Mesothelial cell of epicardium (in vitro differentiated cells): ENCODE data around the gene FAM241A. TPM values are rescaled to one million over a fixed set of nuclear protein-coding genes. Genes with fewer than 3 reads are reported as not detected.

Experiments
- DNase-seq, 2 experiments: peaks; one replicate each; pipeline ENCODE4 v3.0.0; 2021; ENCODE audit warnings: low spot score in 2 of 2; ENCODE audit not compliant: unreplicated experiment in 2 of 2
- H3K27ac Mint-ChIP-seq: 2 replicates; pipeline ENCODE4 v1.8.0; 2021; ENCODE audit warnings: mixed read lengths
- H3K27me3 Mint-ChIP-seq: 2 replicates; pipeline ENCODE4 v1.8.0; 2021; ENCODE audit warnings: low read depth, mixed read lengths
- H3K36me3 Mint-ChIP-seq: 2 replicates; pipeline ENCODE4 v1.8.0; 2021; ENCODE audit warnings: mixed read lengths
- H3K4me1 Mint-ChIP-seq: 2 replicates; pipeline ENCODE4 v1.8.0; 2021; ENCODE audit warnings: mixed read lengths
- H3K4me3 Mint-ChIP-seq: 2 replicates; pipeline ENCODE4 v1.8.0; 2021; ENCODE audit warnings: mild to moderate bottlenecking, moderate library complexity, mixed read lengths
- H3K9me3 Mint-ChIP-seq: 2 replicates; pipeline ENCODE4 v1.8.0; 2021; ENCODE audit warnings: mixed read lengths
- total RNA-seq: library from RNA; stranded (reverse); gene quantifications from 3 replicates; pipeline ENCODE4 v1.2.1, GENCODE V29; 2021
- TF ChIP-seq, protein P1 (sequence below): fragments of 200-600 bp; sonication (generic); IDR thresholded peaks from one replicate; pipeline ENCODE4 v1.5.0; 2021; ENCODE audit warnings: antibody characterized with exemption; ENCODE audit not compliant: unreplicated experiment

The FAM241A gene
- total RNA-seq, 1 donor from 2014 or later, result 0.20 TPM

DNA sequence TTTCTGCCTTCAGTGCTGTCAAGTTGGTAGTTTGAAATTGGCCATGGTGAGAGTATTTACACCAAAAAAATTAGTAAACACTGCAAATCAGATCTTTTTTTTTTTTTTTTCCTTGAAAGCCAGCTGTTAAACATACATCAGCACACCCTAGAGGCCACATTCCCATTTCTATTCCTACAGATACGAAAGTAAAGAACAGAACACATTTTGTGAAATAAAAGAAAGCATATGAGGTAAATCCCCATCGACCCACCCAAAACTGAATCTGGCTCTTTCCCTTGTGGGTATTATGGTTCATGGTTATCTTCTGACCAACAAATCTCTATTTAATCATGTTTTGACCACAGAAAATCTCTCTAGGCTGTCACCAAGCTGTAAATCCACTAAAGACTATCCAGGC, 44.5 kb downstream of the FAM241A start:
- H3K27ac Mint-ChIP-seq, result no peak overlapping the region
- H3K9me3 Mint-ChIP-seq, result no peaks in the 10 kb centered on the region
- DNase-seq, result no peak
- no peaks in the 10 kb centered on the region for H3K27me3 Mint-ChIP-seq
- peaks cover 4% of the 10 kb centered on the region for H3K4me1 Mint-ChIP-seq
- no peak overlapping the region for H3K4me3 Mint-ChIP-seq
- TF ChIP-seq, protein P1, sequence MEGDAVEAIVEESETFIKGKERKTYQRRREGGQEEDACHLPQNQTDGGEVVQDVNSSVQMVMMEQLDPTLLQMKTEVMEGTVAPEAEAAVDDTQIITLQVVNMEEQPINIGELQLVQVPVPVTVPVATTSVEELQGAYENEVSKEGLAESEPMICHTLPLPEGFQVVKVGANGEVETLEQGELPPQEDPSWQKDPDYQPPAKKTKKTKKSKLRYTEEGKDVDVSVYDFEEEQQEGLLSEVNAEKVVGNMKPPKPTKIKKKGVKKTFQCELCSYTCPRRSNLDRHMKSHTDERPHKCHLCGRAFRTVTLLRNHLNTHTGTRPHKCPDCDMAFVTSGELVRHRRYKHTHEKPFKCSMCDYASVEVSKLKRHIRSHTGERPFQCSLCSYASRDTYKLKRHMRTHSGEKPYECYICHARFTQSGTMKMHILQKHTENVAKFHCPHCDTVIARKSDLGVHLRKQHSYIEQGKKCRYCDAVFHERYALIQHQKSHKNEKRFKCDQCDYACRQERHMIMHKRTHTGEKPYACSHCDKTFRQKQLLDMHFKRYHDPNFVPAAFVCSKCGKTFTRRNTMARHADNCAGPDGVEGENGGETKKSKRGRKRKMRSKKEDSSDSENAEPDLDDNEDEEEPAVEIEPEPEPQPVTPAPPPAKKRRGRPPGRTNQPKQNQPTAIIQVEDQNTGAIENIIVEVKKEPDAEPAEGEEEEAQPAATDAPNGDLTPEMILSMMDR, result no peak
- no peaks in the 10 kb centered on the region for H3K36me3 Mint-ChIP-seq

GRCh38 chr4:112190684-112191083, 45.4 kb downstream of the FAM241A start:
- H3K9me3 Mint-ChIP-seq, result no peaks in the 10 kb centered on the region
- TF ChIP-seq, protein P1, result no peak
- no peaks in the 10 kb centered on the region for H3K27me3 Mint-ChIP-seq
- H3K4me1 Mint-ChIP-seq, result peaks cover 4% of the 10 kb centered on the region
- H3K27ac Mint-ChIP-seq, result no peak overlapping the region
- no peaks in the 10 kb centered on the region for H3K36me3 Mint-ChIP-seq
- no peak for DNase-seq
- no peak overlapping the region for H3K4me3 Mint-ChIP-seq

DNA sequence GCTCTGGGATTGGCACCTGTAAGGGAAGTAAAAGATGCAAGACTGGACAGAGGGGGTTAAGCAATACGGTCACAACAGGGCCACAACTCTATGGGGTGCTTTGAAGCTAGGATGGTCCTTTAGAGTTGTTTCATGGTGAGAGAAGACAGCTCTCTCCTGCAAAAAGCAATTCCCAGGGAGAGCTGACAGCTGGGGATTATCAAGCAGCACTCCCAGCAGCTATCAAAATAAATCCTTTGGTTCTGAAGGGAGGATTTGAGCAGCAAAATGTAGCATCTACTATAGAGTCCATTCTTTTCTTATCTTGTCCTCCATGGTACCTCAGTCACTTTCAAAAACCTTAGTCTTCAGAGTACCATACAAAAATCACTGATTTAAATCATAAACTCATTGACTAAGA, 51.2 kb downstream of the FAM241A start:
- Mint-ChIP-seq H3K4me3 (no peak overlapping the region), H3K4me1 (peaks cover 19% of the 10 kb centered on the region), H3K27me3 (no peaks in the 10 kb centered on the region), H3K27ac (no peak overlapping the region), H3K36me3 (no peaks in the 10 kb centered on the region), H3K9me3 (no peaks in the 10 kb centered on the region)
- no peak for DNase-seq
- TF ChIP-seq, protein P1, result no peak

- no peaks in the 10 kb centered on the region for H3K36me3 Mint-ChIP-seq
- no peak for DNase-seq
- H3K4me1 Mint-ChIP-seq, result peaks cover 23% of the 10 kb centered on the region
- TF ChIP-seq, protein P1, result no peak
- H3K9me3 Mint-ChIP-seq, result no peaks in the 10 kb centered on the region
- H3K4me3 Mint-ChIP-seq, result no peak overlapping the region
- no peak overlapping the region for H3K27ac Mint-ChIP-seq
- H3K27me3 Mint-ChIP-seq, result no peaks in the 10 kb centered on the region
Observed at GRCh38 chr4:112199041-112199440, 53.8 kb downstream of the FAM241A start.

- H3K4me3 Mint-ChIP-seq, result no peak overlapping the region
- no peaks in the 10 kb centered on the region for H3K36me3 Mint-ChIP-seq
- DNase-seq, result no peak
- no peaks in the 10 kb centered on the region for H3K27me3 Mint-ChIP-seq
- peaks cover 20% of the 10 kb centered on the region for H3K4me1 Mint-ChIP-seq
- no peaks in the 10 kb centered on the region for H3K9me3 Mint-ChIP-seq
- TF ChIP-seq, protein P1, result no peak
- H3K27ac Mint-ChIP-seq, result no peak overlapping the region
Observed at GRCh38 chr4:112201915-112202505, 56.8 kb downstream of the FAM241A start.

DNA sequence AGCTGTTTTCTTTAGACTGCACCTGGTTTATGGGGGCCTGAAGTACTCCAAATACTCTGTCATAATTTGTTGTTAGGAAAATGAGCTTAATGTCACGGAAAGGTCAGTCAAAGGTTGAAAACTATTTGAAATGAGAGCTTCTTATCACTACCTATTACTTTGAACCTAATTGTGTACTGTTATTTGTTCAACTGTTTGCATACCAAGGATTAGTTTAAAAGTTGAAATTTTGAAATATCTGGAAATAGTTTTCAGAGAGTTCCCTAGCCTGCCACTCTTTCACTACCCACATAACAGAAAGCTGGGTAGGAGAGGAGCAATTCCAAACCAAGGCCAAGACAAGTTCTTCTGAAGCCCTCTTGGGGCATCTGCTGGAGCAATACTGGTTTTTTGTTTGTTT, 58.3 kb downstream of the FAM241A start:
- DNase-seq, result no peak
- Mint-ChIP-seq H3K27me3 (no peaks in the 10 kb centered on the region), H3K4me3 (no peak overlapping the region), H3K36me3 (no peaks in the 10 kb centered on the region), H3K27ac (no peak overlapping the region), H3K9me3 (no peaks in the 10 kb centered on the region), H3K4me1 (peaks cover 20% of the 10 kb centered on the region)
- TF ChIP-seq, protein P1, result no peak
